Activated B cell treated with CpG ODN at 0.5 μM for 24 hours (primary cell): ENCODE results near the gene TMEM214. TPM values are rescaled to one million over a fixed set of nuclear protein-coding genes. Genes with fewer than 3 reads are reported as not detected.

Source experiments
- ATAC-seq: fragments of 200-7000 bp; cut with Tn5 transposase; one replicate; pipeline ENCODE4 v1.10.0; 2021; ENCODE audit warnings: low read depth, mild to moderate bottlenecking, moderate library complexity
- CTCF ChIA-PET: fragments of 350-600 bp; sonication (Branson Sonifier 250); formaldehyde crosslinking; loops from one replicate; lab custom pipeline; 2021; ENCODE audit warnings: antibody characterized with exemption; lab: Charles Lee
- POLR2A ChIA-PET: fragments of 350-600 bp; sonication (Branson Sonifier 250); formaldehyde crosslinking; loops from one replicate; lab custom pipeline; 2021; ENCODE audit warnings: antibody characterized with exemption; lab: Charles Lee
- DNase-seq: peaks from one replicate; pipeline ENCODE4 v3.0.0; 2022
- H3K27ac Mint-ChIP-seq: one replicate; pipeline ENCODE4 v1.8.0; 2020; ENCODE audit warnings: mixed read lengths
- H3K27me3 Mint-ChIP-seq: one replicate; pipeline ENCODE4 v1.8.0; 2021; ENCODE audit warnings: mixed read lengths
- H3K36me3 Mint-ChIP-seq: one replicate; pipeline ENCODE4 v1.8.0; 2021; ENCODE audit warnings: low read depth, mixed read lengths
- H3K4me1 Mint-ChIP-seq: one replicate; pipeline ENCODE4 v1.8.0; 2021; ENCODE audit warnings: mixed read lengths
- H3K4me3 Mint-ChIP-seq: one replicate; pipeline ENCODE4 v1.8.0; 2020; ENCODE audit warnings: mild to moderate bottlenecking, mixed read lengths
- H3K9me3 Mint-ChIP-seq: one replicate; pipeline ENCODE4 v1.8.0; 2020; ENCODE audit warnings: mixed read lengths
- intact Hi-C: fragments of 100-400 bp; cut with micrococcal nuclease; formaldehyde crosslinking; loops from one replicate; pipeline ENCODE4 v1.15.1; 2024
- total RNA-seq: library from RNA; stranded (reverse); gene quantifications from 2 replicates; pipeline ENCODE4 v1.2.3, GENCODE V29; 2022
- TF ChIP-seq, protein P1 (sequence below): fragments of 200-600 bp; IDR thresholded peaks from one replicate; pipeline ENCODE4 v1.8.0; 2022; ENCODE audit warnings: antibody characterized with exemption, mild to moderate bottlenecking

Gene TMEM214
- total RNA-seq, 1 donor from 2014 or later, result 92.1 TPM

DNA sequence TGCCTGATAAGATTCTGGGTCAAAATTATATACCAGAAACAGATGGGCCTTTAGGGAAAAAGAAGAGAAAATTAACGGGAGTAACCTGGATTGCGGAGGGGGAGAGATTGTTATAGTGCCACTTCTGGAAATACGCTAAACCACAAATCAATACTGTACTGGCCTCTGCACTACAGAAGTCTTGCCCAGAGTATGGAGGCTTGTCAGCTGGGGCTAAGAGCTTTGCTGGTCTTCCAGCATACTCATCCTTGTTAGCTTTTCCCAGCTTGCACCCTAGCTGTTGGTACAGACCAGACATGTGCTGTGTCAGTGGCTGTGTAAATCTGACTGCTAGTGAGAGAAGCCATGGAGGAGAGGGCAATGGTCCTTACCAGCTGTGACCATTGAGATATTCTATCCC, 27.6 kb downstream of the TMEM214 start:
- peaks cover 63% of the 10 kb centered on the region for H3K36me3 Mint-ChIP-seq
- no peak overlapping the region for H3K4me3 Mint-ChIP-seq
- no peaks in the 10 kb centered on the region for H3K4me1 Mint-ChIP-seq
- no peak overlapping the region for H3K27ac Mint-ChIP-seq
- no peaks in the 10 kb centered on the region for H3K27me3 Mint-ChIP-seq
- no peaks in the 10 kb centered on the region for H3K9me3 Mint-ChIP-seq
- TF ChIP-seq, protein P1, sequence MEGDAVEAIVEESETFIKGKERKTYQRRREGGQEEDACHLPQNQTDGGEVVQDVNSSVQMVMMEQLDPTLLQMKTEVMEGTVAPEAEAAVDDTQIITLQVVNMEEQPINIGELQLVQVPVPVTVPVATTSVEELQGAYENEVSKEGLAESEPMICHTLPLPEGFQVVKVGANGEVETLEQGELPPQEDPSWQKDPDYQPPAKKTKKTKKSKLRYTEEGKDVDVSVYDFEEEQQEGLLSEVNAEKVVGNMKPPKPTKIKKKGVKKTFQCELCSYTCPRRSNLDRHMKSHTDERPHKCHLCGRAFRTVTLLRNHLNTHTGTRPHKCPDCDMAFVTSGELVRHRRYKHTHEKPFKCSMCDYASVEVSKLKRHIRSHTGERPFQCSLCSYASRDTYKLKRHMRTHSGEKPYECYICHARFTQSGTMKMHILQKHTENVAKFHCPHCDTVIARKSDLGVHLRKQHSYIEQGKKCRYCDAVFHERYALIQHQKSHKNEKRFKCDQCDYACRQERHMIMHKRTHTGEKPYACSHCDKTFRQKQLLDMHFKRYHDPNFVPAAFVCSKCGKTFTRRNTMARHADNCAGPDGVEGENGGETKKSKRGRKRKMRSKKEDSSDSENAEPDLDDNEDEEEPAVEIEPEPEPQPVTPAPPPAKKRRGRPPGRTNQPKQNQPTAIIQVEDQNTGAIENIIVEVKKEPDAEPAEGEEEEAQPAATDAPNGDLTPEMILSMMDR, result no peak
- ATAC-seq, result no peak
- intact Hi-C loops, result no loop called here
- DNase-seq, result no peak
- ChIA-PET POLR2A (interaction anchor here (1.2 to 1.8 kb wide), 3 partner anchors 10 to 21 kb away, joined by 4 to 9 read pairs (median 4); partner anchors contain the start of genes AGBL5 and OST4), CTCF (no interaction called here)

DNA sequence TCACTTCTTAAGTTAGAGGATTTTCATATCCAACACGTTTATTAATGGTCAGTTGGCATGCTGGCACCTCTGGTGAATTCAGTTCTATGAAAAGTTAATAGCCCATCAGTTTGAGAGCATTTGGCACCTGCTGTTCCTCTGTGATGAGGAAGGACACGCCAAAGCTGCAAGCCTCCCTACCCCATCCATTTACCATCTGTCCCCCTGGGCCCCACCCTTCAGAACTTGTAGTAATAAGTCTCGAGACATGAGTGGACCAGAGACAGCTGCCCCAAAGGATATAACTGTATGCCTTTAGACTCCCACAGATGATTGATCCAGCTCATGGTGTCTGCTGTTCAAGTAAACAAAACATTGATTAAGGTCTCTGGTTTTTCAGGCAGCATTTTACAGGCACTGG, 32.4 kb downstream of the TMEM214 start:
- no peaks in the 10 kb centered on the region for H3K9me3 Mint-ChIP-seq
- no peaks in the 10 kb centered on the region for H3K27me3 Mint-ChIP-seq
- DNase-seq (no peak), ATAC-seq (no peak)
- TF ChIP-seq, protein P1, result no peak
- H3K4me3 Mint-ChIP-seq, result no peak overlapping the region
- peaks cover 24% of the 10 kb centered on the region for H3K4me1 Mint-ChIP-seq
- peaks cover 70% of the 10 kb centered on the region for H3K36me3 Mint-ChIP-seq
- ChIA-PET POLR2A (interaction anchor here (13.9 kb wide), 1 partner anchor 11 kb away, joined by 204 read pairs; the partner anchor contains the start of gene AGBL5), CTCF (interaction anchor here (1.0 to 1.2 kb wide), 2 partner anchors 9 to 16 kb away, joined by 3 read pairs; no protein-coding TSS in a partner anchor)
- intact Hi-C loops, result no loop called here
- no peak overlapping the region for H3K27ac Mint-ChIP-seq

DNA sequence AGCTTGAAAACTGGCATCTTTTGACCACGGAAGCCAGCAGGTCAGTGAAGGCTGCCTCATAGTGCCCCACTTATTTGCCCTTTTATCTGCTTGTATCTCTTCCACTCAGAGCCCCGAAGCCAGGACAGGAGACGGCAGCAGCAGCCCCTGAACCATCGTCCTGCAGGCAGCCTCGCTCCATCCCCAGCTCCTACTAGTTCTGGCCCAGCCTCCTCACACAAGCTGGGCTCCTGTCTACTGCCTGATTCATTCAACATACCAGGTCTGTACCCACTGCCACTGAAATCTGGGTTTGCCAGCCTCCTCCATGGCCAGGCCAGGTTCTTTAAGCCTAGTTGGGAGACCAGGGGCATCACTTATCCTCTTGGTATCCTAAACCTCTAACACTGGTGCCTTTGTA, 34.6 kb downstream of the TMEM214 start:
- TF ChIP-seq, protein P1, result no peak
- Mint-ChIP-seq H3K4me1 (peaks cover 40% of the 10 kb centered on the region), H3K36me3 (peaks cover 67% of the 10 kb centered on the region), H3K9me3 (no peaks in the 10 kb centered on the region), H3K27me3 (no peaks in the 10 kb centered on the region), H3K4me3 (no peak overlapping the region), H3K27ac (no peak overlapping the region)
- no peak for ATAC-seq
- intact Hi-C loops, result no loop called here
- CTCF ChIA-PET, result no interaction called here
- no peak for DNase-seq
- POLR2A ChIA-PET, result interaction anchor here (0.6 to 13.9 kb wide), 2 partner anchors 13 to 14 kb away, joined by 4 to 204 read pairs; partner anchors contain the start of gene AGBL5

DNA sequence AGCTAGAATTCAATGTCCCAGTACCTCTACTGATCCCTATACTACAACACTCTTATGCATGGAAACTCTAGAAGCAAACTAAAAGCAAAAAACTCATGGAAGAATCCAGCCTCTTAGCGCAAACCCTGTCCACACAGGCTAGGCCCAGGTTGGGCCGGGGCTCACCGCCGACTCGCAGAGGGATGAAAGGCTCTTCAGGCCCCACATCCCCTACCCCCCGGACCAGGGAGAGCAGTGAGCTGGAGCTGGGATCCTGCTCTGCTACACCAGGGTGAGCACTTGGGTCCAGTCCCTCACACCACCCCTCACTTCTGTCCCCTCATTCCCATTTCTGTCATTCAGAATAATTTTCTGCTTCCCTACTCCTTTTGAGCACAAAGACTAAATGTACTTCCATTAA, 36.7 kb downstream of the TMEM214 start:
- POLR2A ChIA-PET, result interaction anchor here (0.9 to 13.9 kb wide), 2 partner anchors 14 to 15 kb away, joined by 3 to 204 read pairs; partner anchors contain the start of gene AGBL5
- H3K27ac Mint-ChIP-seq, result no peak overlapping the region
- TF ChIP-seq, protein P1, result no peak
- no peaks in the 10 kb centered on the region for H3K27me3 Mint-ChIP-seq
- intact Hi-C loops, result no loop called here
- H3K4me3 Mint-ChIP-seq, result peak overlapping the region; percentile 52
- DNase-seq (no peak), ATAC-seq (no peak)
- peaks cover 50% of the 10 kb centered on the region for H3K4me1 Mint-ChIP-seq
- H3K36me3 Mint-ChIP-seq, result peaks cover 51% of the 10 kb centered on the region
- CTCF ChIA-PET, result no interaction called here
- no peaks in the 10 kb centered on the region for H3K9me3 Mint-ChIP-seq

DNA sequence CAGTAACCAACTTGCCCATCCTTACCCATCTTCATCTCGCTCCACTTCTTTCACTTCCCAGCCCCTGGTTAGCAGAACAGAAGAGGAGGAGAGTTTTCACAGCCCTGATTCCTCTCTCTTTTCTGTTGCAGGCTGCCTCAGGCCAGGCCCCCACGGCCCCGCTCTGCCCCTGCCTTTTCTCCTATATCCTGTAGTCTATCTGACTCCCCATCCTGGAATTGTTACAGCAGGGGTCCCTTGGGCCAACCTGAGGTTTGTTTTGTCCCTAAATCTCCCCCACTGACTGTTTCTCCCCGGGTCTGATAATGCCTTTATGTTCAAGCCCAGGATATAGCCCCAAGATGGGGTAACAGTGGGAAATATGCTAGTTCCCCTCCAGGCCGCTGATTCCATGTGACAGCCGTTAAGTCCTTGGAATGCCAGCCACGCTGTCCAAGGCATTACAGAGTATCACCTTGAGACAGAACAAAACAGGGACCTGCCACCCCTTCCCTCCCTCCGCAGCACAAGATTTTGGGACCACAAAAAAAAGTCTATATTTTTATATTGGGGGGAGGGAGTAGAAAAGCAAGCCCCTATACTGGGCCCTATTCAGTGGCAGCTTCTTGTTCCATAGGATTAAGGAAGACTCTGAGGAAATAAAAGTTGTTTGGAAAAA, 37.3 kb downstream of the TMEM214 start:
- TF ChIP-seq, protein P1, result no peak
- ChIA-PET CTCF (no interaction called here), POLR2A (interaction anchor here (2.1 to 13.9 kb wide), 2 partner anchors 12 to 16 kb away, joined by 43 to 204 read pairs; partner anchors contain the start of gene AGBL5)
- intact Hi-C loops, result loop anchor here (2.0 kb wide), 1 partner anchor 559 kb away; the partner anchor contains the start of genes CCDC121 and GPN1
- H3K27me3 Mint-ChIP-seq, result no peaks in the 10 kb centered on the region
- no peaks in the 10 kb centered on the region for H3K9me3 Mint-ChIP-seq
- no peak overlapping the region for H3K27ac Mint-ChIP-seq
- H3K4me1 Mint-ChIP-seq, result peaks cover 56% of the 10 kb centered on the region
- DNase-seq (no peak), ATAC-seq (no peak)
- peak overlapping the region; percentile 97 for H3K4me3 Mint-ChIP-seq
- peaks cover 48% of the 10 kb centered on the region for H3K36me3 Mint-ChIP-seq
